ENCODE measurements around the gene CD55.
A peak's percentile ranks its signal among the peaks of the same experiment; 100 is the strongest.

The CD55 gene

DNA sequence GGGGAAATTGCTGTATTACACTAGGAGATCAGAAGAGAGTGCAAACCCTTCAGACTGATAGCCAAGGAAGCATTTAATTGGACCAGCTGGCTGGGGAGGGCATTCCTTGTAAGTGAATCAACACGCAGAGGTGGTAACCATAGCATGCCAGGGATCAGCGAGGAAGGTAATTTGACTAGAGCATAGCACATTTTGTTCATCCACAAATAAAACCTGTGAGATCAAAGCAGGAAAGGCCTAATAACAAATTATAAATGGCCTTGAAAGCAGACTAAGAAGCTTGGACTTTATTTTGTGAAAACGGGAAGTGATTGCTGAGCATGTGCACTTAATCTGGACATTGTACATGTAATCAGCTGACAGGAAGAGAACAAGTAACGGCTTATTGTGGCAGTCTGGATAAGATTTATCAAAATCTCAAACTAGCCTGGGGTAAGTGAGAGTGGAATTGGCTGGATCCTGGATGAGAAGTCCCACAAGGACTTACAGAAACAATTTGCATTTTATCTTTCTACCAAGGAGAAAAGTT is 11.7 kb upstream of the CD55 start:
- H3K36me3 ChIP-seq (ENCODE audit: insufficient read depth, low read length), result no peaks in the 10 kb centered on the region
- no peak for TF ChIP-seq POLR2AphosphoS5 (IDR thresholded peaks at IDR 0.05; ENCODE audit: borderline replicate concordance, low read depth, low read length)
- no peak for TF ChIP-seq FOXP2 (optimal IDR thresholded peaks at IDR 0.05; ENCODE audit: control extremely low read depth, extremely low read length, insufficient read depth)
- no peak for TF ChIP-seq EZH2 (IDR thresholded peaks at IDR 0.05)
- DNase-seq (ENCODE audit: low read depth, low spot score), result no peak
- no peak overlapping the region for H3K4me3 ChIP-seq
- 0 out of 2 replicates have a peak overlapping the region, but pooled peaks have one; percentile 27 for H3K27ac ChIP-seq
- peak overlapping the region; percentile 5 for H3K9ac ChIP-seq (ENCODE audit: insufficient read length)
- H3K9me3 ChIP-seq (ENCODE audit: low read depth, low read length), result no peaks in the 10 kb centered on the region

GRCh38 chr1:207311888-207312603 is 9.4 kb upstream of the CD55 start:
- Histone ChIP-seq H3K4me3 (no peak overlapping the region), H3K27ac (no peak overlapping the region), H3K9ac (ENCODE audit: insufficient read length) (no peak overlapping the region), H3K9me3 (ENCODE audit: low read depth, low read length) (no peaks in the 10 kb centered on the region), H3K36me3 (ENCODE audit: insufficient read depth, low read length) (no peaks in the 10 kb centered on the region)
- no peak for TF ChIP-seq POLR2AphosphoS5 (IDR thresholded peaks at IDR 0.05; ENCODE audit: borderline replicate concordance, low read depth, low read length)
- TF ChIP-seq FOXP2 (optimal IDR thresholded peaks at IDR 0.05; ENCODE audit: control extremely low read depth, extremely low read length, insufficient read depth), result no peak
- TF ChIP-seq EZH2 (IDR thresholded peaks at IDR 0.05), result no peak
- DNase-seq (ENCODE audit: low read depth, low spot score), result no peak

GRCh38 chr1:207312604-207312920 is 8.9 kb upstream of the CD55 start:
- no peak for TF ChIP-seq EZH2 (IDR thresholded peaks at IDR 0.05)
- TF ChIP-seq FOXP2 (optimal IDR thresholded peaks at IDR 0.05; ENCODE audit: control extremely low read depth, extremely low read length, insufficient read depth), result no peak
- TF ChIP-seq POLR2AphosphoS5 (IDR thresholded peaks at IDR 0.05; ENCODE audit: borderline replicate concordance, low read depth, low read length), result no peak
- no peak overlapping the region for H3K4me3 ChIP-seq
- DNase-seq (ENCODE audit: low read depth, low spot score), result no peak
- H3K36me3 ChIP-seq (ENCODE audit: insufficient read depth, low read length), result no peaks in the 10 kb centered on the region
- no peaks in the 10 kb centered on the region for H3K9me3 ChIP-seq (ENCODE audit: low read depth, low read length)
- no peak overlapping the region for H3K9ac ChIP-seq (ENCODE audit: insufficient read length)
- H3K27ac ChIP-seq, result no peak overlapping the region

DNA sequence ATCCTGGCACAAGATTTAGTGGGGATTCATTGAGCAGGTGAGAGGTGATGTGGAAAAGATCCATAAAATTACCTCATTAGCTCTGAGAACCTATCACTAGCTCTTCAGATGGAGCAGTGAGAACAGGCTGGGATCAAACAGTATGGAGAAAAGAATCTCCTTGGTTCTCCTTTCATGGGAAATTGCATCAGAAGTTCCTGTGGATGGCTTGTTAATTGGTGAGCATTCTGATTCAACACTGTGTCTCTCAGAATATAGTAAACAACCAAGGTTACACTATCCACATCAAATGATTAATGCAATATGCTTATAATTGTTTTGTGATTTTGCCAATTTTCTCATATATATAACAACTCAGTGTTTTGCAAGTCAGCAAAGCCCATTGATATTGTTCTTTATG is 8.3 kb upstream of the CD55 start:
- Histone ChIP-seq H3K27ac (no peak overlapping the region), H3K36me3 (ENCODE audit: insufficient read depth, low read length) (no peaks in the 10 kb centered on the region), H3K9ac (ENCODE audit: insufficient read length) (no peak overlapping the region), H3K4me3 (no peak overlapping the region), H3K9me3 (ENCODE audit: low read depth, low read length) (no peaks in the 10 kb centered on the region)
- DNase-seq (ENCODE audit: low read depth, low spot score), result no peak
- TF ChIP-seq FOXP2 (optimal IDR thresholded peaks at IDR 0.05; ENCODE audit: control extremely low read depth, extremely low read length, insufficient read depth) (no peak), POLR2AphosphoS5 (IDR thresholded peaks at IDR 0.05; ENCODE audit: borderline replicate concordance, low read depth, low read length) (no peak), EZH2 (IDR thresholded peaks at IDR 0.05) (no peak)

- DNase-seq (ENCODE audit: low read depth, low spot score), result no peak
- Histone ChIP-seq H3K4me3 (no peak overlapping the region), H3K9ac (ENCODE audit: insufficient read length) (no peak overlapping the region), H3K36me3 (ENCODE audit: insufficient read depth, low read length) (no peaks in the 10 kb centered on the region), H3K27ac (no peak overlapping the region), H3K9me3 (ENCODE audit: low read depth, low read length) (no peaks in the 10 kb centered on the region)
- no peak for TF ChIP-seq EZH2 (IDR thresholded peaks at IDR 0.05)
- no peak for TF ChIP-seq POLR2AphosphoS5 (IDR thresholded peaks at IDR 0.05; ENCODE audit: borderline replicate concordance, low read depth, low read length)
- TF ChIP-seq FOXP2 (optimal IDR thresholded peaks at IDR 0.05; ENCODE audit: control extremely low read depth, extremely low read length, insufficient read depth), result no peak
Observed at GRCh38 chr1:207314816-207315215, 6.7 kb upstream of the CD55 start.

GRCh38 chr1:207315435-207315834 is 6.0 kb upstream of the CD55 start:
- H3K9ac ChIP-seq (ENCODE audit: insufficient read length), result no peak overlapping the region
- H3K9me3 ChIP-seq (ENCODE audit: low read depth, low read length), result no peaks in the 10 kb centered on the region
- H3K4me3 ChIP-seq, result no peak overlapping the region
- H3K27ac ChIP-seq, result no peak overlapping the region
- TF ChIP-seq POLR2AphosphoS5 (IDR thresholded peaks at IDR 0.05; ENCODE audit: borderline replicate concordance, low read depth, low read length) (no peak), EZH2 (IDR thresholded peaks at IDR 0.05) (no peak), FOXP2 (optimal IDR thresholded peaks at IDR 0.05; ENCODE audit: control extremely low read depth, extremely low read length, insufficient read depth) (no peak)
- H3K36me3 ChIP-seq (ENCODE audit: insufficient read depth, low read length), result no peaks in the 10 kb centered on the region
- DNase-seq (ENCODE audit: low read depth, low spot score), result no peak

GRCh38 chr1:207316141-207316540 is 5.3 kb upstream of the CD55 start:
- DNase-seq (ENCODE audit: low read depth, low spot score), result no peak
- TF ChIP-seq POLR2AphosphoS5 (IDR thresholded peaks at IDR 0.05; ENCODE audit: borderline replicate concordance, low read depth, low read length) (no peak), FOXP2 (optimal IDR thresholded peaks at IDR 0.05; ENCODE audit: control extremely low read depth, extremely low read length, insufficient read depth) (no peak), EZH2 (IDR thresholded peaks at IDR 0.05) (no peak)
- Histone ChIP-seq H3K4me3 (no peak overlapping the region), H3K9ac (ENCODE audit: insufficient read length) (no peak overlapping the region), H3K9me3 (ENCODE audit: low read depth, low read length) (no peaks in the 10 kb centered on the region), H3K36me3 (ENCODE audit: insufficient read depth, low read length) (no peaks in the 10 kb centered on the region), H3K27ac (no peak overlapping the region)

DNA sequence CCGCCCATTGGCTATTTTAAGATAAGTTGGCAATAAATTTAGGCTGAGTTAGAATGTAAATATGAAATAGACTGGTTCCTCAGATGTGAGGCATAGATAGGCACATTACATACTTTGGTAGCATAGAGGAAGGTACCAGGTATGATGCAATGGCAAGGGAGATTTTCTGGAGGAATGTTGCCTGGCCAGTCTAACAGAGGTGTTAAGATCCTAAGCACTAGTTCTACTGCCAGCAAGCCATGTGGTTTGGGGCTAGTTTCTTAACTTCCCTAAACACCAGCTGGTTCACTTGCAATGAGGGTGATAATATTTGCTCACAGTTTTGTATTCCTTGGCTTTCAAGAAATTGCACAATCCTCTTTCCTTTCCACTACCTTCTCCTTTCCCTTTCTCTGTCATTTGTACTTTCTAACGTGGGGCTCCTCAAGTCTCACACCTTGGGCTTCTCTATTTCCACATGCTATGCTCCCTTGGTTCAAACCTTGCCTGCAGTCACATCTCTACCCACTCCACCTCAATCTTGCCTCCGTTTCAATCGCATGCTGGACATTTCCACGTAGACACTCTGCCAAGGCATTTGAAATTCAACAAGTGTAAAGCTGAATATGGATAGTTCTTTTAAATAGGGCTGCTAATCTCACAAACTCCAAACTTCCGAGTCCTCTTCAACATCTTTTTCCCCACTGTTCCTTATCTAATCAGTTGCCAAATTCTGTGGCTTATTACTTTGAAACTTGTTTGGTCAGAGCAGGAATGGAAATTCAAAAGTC is 4.7 kb upstream of the CD55 start:
- no peak overlapping the region for H3K4me3 ChIP-seq
- H3K36me3 ChIP-seq (ENCODE audit: insufficient read depth, low read length), result no peaks in the 10 kb centered on the region
- H3K9me3 ChIP-seq (ENCODE audit: low read depth, low read length), result no peaks in the 10 kb centered on the region
- H3K9ac ChIP-seq (ENCODE audit: insufficient read length), result no peak overlapping the region
- H3K27ac ChIP-seq, result no peak overlapping the region
- no peak for TF ChIP-seq POLR2AphosphoS5 (IDR thresholded peaks at IDR 0.05; ENCODE audit: borderline replicate concordance, low read depth, low read length)
- TF ChIP-seq FOXP2 (optimal IDR thresholded peaks at IDR 0.05; ENCODE audit: control extremely low read depth, extremely low read length, insufficient read depth), result no peak
- TF ChIP-seq EZH2 (IDR thresholded peaks at IDR 0.05), result no peak
- no peak for DNase-seq (ENCODE audit: low read depth, low spot score)
